ENCODE results near the gene ITGA3.

Gene ITGA3

GRCh38 chr17:50133028-50133768 lies 77.3 kb downstream of the ITGA3 start:
- DNase-seq (ENCODE audit: low read depth, low spot score), result no peak
- H3K4me3 ChIP-seq (ENCODE audit: low read depth, low read length), result no peak overlapping the region
- TF ChIP-seq CTCF (IDR thresholded peaks at IDR 0.05; ENCODE audit: low read depth, low read length), result no peak
- in situ Hi-C loops (cut with HindIII; ENCODE audit: low sequenced_read_pairs), result no loop called here

DNA sequence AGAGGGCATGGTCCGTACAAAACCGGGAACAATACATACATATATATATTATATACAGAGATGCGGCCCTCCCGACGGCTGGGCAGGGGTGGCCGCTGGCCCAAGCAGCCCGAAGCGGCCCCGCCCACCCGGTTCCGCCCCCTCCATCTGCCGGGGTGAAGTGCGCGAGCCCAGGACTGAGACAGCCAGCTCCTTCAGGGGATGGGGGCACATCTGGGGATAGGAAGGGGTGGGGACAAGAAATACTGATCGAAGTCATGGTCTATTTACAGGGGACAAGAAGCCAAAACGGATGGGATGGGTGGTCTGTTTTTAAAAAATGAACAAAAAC lies 77.8 kb downstream of the ITGA3 start:
- in situ Hi-C loops (cut with HindIII; ENCODE audit: low sequenced_read_pairs), result no loop called here
- H3K4me3 ChIP-seq (ENCODE audit: low read depth, low read length), result no peak overlapping the region
- TF ChIP-seq CTCF (IDR thresholded peaks at IDR 0.05; ENCODE audit: low read depth, low read length), result no peak
- DNase-seq (ENCODE audit: low read depth, low spot score), result no peak

DNA sequence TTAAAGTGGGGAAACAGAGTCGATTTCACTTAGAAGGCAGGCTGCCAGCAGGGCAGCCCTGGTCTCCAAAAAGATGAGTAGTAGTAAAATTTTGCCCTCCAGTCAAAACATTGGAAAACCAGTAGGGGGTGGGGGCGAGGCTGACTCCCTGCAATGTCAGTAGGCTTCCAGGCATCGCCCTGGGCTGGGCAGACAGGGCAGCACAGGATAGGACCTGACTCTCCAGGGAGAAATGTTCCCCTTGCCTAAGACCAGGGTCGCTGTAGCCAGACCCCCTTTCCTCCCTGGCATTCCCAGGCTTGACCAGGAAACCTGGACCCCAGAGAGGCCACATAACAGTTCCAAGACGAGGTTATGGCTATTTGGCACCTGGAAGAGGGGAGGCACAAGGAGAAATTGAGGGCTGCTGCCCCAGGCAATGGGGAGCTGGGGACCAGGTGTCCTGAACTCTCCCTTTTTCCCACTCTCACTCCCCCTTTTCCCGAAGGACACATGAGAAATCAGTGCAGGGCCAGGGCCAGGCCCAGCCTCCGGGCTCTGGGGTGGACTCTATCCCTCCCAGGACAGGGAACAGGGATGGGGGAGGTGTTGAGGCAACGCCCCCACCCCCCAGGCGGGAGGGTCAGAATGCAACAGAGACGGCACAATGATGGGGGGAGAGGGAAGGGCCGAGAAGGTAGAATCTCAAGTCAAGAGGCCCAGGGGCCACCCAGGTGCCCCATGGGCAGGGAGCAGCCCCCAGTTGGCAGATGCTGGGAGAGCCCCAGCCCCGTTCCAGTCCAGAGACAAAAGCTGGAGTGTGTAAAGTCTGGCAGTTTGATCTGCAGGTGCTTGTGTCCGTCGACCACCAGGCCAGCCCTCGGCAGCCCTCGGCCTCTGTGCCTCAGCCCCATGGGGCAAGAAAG lies 78.5 kb downstream of the ITGA3 start:
- in situ Hi-C loops (cut with HindIII; ENCODE audit: low sequenced_read_pairs), result no loop called here
- TF ChIP-seq CTCF (IDR thresholded peaks at IDR 0.05; ENCODE audit: low read depth, low read length), result no peak
- no peak for DNase-seq (ENCODE audit: low read depth, low spot score)
- no peak overlapping the region for H3K4me3 ChIP-seq (ENCODE audit: low read depth, low read length)

DNA sequence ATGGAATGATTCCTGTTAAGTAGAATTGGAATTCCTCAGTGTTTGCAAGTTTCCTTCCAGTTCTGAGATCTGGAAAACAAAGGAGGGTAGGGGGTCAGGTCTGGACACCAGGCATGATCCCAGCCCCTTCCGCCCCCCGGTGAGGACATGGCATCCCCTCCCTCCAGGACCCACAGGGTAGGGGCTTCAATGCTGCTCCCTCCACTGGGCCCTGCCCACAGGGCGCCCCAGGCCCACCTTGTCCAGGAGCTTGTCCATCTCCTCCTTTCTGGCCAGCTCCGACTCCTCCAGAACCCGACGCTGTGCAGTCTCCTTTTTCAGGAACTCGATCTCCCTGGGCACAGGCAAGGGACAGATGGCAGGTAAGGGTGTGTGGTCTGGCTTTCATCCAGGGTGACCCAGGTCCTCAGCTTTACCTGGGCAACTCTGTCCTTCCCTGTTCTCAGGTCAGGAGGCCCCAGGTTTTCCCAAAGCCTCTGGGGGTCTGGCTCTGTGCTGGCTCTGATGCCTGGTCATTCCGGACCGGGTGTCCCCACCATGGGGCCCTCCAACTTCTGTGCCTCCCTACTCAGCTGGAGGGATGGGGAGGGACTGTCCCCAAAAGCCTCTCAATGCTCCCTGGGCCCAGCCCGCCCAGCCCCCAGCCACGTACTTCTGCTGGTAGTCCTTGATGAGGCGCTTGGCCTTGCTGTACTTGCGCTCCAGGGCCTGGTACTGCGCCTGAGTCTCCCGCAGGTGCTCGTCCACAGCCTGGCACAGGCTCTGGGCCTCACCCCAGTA lies 79.6 kb downstream of the ITGA3 start:
- in situ Hi-C loops (cut with HindIII; ENCODE audit: low sequenced_read_pairs), result no loop called here
- DNase-seq (ENCODE audit: low read depth, low spot score), result no peak
- no peak overlapping the region for H3K4me3 ChIP-seq (ENCODE audit: low read depth, low read length)
- no peak for TF ChIP-seq CTCF (IDR thresholded peaks at IDR 0.05; ENCODE audit: low read depth, low read length)

GRCh38 chr17:50136096-50136687 lies 80.3 kb downstream of the ITGA3 start:
- no peak for DNase-seq (ENCODE audit: low read depth, low spot score)
- no peak for TF ChIP-seq CTCF (IDR thresholded peaks at IDR 0.05; ENCODE audit: low read depth, low read length)
- in situ Hi-C loops (cut with HindIII; ENCODE audit: low sequenced_read_pairs), result no loop called here
- no peak overlapping the region for H3K4me3 ChIP-seq (ENCODE audit: low read depth, low read length)

DNA sequence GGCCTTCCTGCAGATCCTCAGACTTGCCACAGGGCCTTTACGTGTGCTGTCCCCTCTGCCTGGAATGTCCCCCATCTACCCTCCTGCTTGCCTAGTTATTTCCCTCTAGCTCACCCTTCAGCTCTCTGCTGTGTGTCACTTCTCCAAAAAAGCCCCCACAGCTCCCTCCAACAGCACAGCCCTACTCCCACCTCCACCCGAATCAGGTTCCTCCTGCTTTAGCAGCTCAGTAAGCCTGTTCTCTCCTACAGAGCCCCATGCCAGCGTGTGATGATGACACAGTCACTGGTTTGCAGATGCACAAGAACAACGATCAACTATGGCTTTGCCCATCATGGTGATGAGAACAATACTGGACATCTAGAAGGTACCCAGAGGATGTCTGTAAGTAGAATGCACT lies 81.1 kb downstream of the ITGA3 start:
- no peak overlapping the region for H3K4me3 ChIP-seq (ENCODE audit: low read depth, low read length)
- DNase-seq (ENCODE audit: low read depth, low spot score), result no peak
- no peak for TF ChIP-seq CTCF (IDR thresholded peaks at IDR 0.05; ENCODE audit: low read depth, low read length)
- in situ Hi-C loops (cut with HindIII; ENCODE audit: low sequenced_read_pairs), result no loop called here

Data from astrocyte of the spinal cord (primary cell).